ENCODE measurements around the gene ARHGAP8.

GRCh38 chr22:44777364-44777755 is 25.0 kb downstream of the ARHGAP8 start:
- TF ChIP-seq, protein P1, sequence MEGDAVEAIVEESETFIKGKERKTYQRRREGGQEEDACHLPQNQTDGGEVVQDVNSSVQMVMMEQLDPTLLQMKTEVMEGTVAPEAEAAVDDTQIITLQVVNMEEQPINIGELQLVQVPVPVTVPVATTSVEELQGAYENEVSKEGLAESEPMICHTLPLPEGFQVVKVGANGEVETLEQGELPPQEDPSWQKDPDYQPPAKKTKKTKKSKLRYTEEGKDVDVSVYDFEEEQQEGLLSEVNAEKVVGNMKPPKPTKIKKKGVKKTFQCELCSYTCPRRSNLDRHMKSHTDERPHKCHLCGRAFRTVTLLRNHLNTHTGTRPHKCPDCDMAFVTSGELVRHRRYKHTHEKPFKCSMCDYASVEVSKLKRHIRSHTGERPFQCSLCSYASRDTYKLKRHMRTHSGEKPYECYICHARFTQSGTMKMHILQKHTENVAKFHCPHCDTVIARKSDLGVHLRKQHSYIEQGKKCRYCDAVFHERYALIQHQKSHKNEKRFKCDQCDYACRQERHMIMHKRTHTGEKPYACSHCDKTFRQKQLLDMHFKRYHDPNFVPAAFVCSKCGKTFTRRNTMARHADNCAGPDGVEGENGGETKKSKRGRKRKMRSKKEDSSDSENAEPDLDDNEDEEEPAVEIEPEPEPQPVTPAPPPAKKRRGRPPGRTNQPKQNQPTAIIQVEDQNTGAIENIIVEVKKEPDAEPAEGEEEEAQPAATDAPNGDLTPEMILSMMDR (IDR thresholded peaks at IDR 0.05), result no peak
- TF ChIP-seq POLR2AphosphoS5 (IDR thresholded peaks at IDR 0.05), result no peak
